GM23338 (cell line): ENCODE measurements around the gene RAD51B. TPM values are rescaled to one million over a fixed set of nuclear protein-coding genes. Genes with fewer than 3 reads are reported as not detected.

ENCODE experiments used
- ATAC-seq: fragments of 200-7000 bp; cut with Tn5 transposase; 3 replicates; pipeline ENCODE4 v1.9.1; 2020
- DNase-seq: peaks from one replicate; pipeline ENCODE4 v3.0.0-alpha.2; 2015; ENCODE audit warnings: low spot score
- H2AFZ ChIP-seq: fragments of 200-600 bp; sonication (generic); 2 replicates; pipeline ENCODE4 v1.8.0; 2016; ENCODE audit warnings: antibody characterized with exemption, mild to moderate bottlenecking, moderate library complexity
- H3F3A ChIP-seq: fragments of 200-600 bp; sonication (generic); replicated peaks from 2 replicates; pipeline ENCODE4 v1.8.0; 2017; ENCODE audit warnings: antibody characterized with exemption, mixed run types, low read depth
- H3K27ac ChIP-seq: fragments of 200-600 bp; sonication (generic); 2 replicates; pipeline ENCODE4 v1.6.1; 2016; ENCODE audit warnings: low read depth
- H3K27me3 ChIP-seq: fragments of 200-600 bp; sonication (generic); 2 replicates; pipeline ENCODE4 v1.8.0; 2016; ENCODE audit warnings: mild to moderate bottlenecking, mixed run types, moderate library complexity; ENCODE audit not compliant: insufficient read depth
- H3K36me3 ChIP-seq: fragments of 200-600 bp; sonication (generic); 2 replicates; pipeline ENCODE4 v1.8.0; 2016; ENCODE audit warnings: mild to moderate bottlenecking; ENCODE audit not compliant: insufficient read depth
- H3K4me1 ChIP-seq: fragments of 200-600 bp; sonication (generic); 2 replicates; pipeline ENCODE4 v1.8.0; 2016; ENCODE audit warnings: mild to moderate bottlenecking, moderate library complexity; ENCODE audit not compliant: insufficient read depth
- H3K4me2 ChIP-seq: fragments of 200-600 bp; sonication (generic); 2 replicates; pipeline ENCODE4 v1.7.1; 2017; ENCODE audit warnings: mixed run types
- H3K4me3 ChIP-seq: fragments of 200-600 bp; sonication (generic); 2 replicates; pipeline ENCODE4 v1.6.1; 2016; ENCODE audit warnings: mixed run types
- H3K79me2 ChIP-seq: fragments of 200-600 bp; sonication (generic); replicated peaks from 2 replicates; pipeline ENCODE4 v1.8.0; 2017; ENCODE audit warnings: mild to moderate bottlenecking; ENCODE audit not compliant: insufficient read depth
- H3K9me2 ChIP-seq: fragments of 200-600 bp; sonication (generic); 2 replicates; pipeline ENCODE4 v1.8.0; 2017; ENCODE audit not compliant: insufficient read depth
- H4K20me1 ChIP-seq: fragments of 200-600 bp; sonication (generic); replicated peaks from 2 replicates; pipeline ENCODE4 v1.8.0; 2017; ENCODE audit warnings: mild to moderate bottlenecking; ENCODE audit not compliant: insufficient read depth
- H3K27ac Mint-ChIP-seq: 2 replicates; pipeline ENCODE4 v1.8.0; 2020; ENCODE audit warnings: inconsistent platforms, mild to moderate bottlenecking, moderate library complexity, mixed read lengths
- H3K27me3 Mint-ChIP-seq: 3 replicates; pipeline ENCODE4 v1.8.0; 2022; ENCODE audit warnings: low read depth, mild to moderate bottlenecking, moderate library complexity, mixed read lengths, inconsistent platforms; ENCODE audit not compliant: insufficient read depth, poor library complexity
- H3K36me3 Mint-ChIP-seq: 3 replicates; pipeline ENCODE4 v1.8.0; 2021; ENCODE audit warnings: low read depth, mild to moderate bottlenecking, inconsistent platforms, moderate library complexity, mixed read lengths
- H3K4me1 Mint-ChIP-seq: 3 replicates; pipeline ENCODE4 v1.8.0; 2020; ENCODE audit warnings: mild to moderate bottlenecking, inconsistent platforms, mixed read lengths
- H3K4me3 Mint-ChIP-seq: 3 replicates; pipeline ENCODE4 v1.8.0; 2021; ENCODE audit warnings: moderate library complexity, mild to moderate bottlenecking, inconsistent platforms, mixed read lengths
- H3K9me3 Mint-ChIP-seq: 3 replicates; pipeline ENCODE4 v1.8.0; 2020; ENCODE audit warnings: moderate library complexity, mild to moderate bottlenecking, inconsistent platforms, mixed read lengths
- CREB1 ChIP-seq: fragments of 250-450 bp; sonication (Bioruptor Pico); IDR thresholded peaks from 2 replicates; pipeline ENCODE4 v1.5.0; 2020; ENCODE audit warnings: low read depth, mild to moderate bottlenecking, moderate library complexity
- CTCF ChIP-seq, 2 experiments: fragments of 200-600 bp in 1 of 2; sonication (generic) in 1 of 2; conservative IDR thresholded peaks; 2 replicates each; pipeline versions ENCODE4 v1.5.1 to v1.6.1; 2016 to 2017; ENCODE audit warnings: antibody characterized with exemption in 2 of 2, low read depth in 2 of 2, mild to moderate bottlenecking in 2 of 2, moderate library complexity in 1 of 2
- ETS1 ChIP-seq: IDR thresholded peaks from 2 replicates; pipeline ENCODE4 v1.6.1; 2016; ENCODE audit warnings: antibody characterized with exemption
- EZH2 ChIP-seq: fragments of 200-600 bp; sonication (generic); IDR thresholded peaks from one replicate; pipeline ENCODE4 v1.8.0; 2017; ENCODE audit warnings: antibody characterized with exemption, mild to moderate bottlenecking, low read depth; ENCODE audit not compliant: unreplicated experiment
- EZH2phosphoT487 ChIP-seq: fragments of 200-600 bp; sonication (generic); IDR thresholded peaks from one replicate; pipeline ENCODE4 v1.8.1; 2018; ENCODE audit warnings: antibody characterized with exemption; ENCODE audit not compliant: unreplicated experiment
- JUNB ChIP-seq: IDR thresholded peaks from one replicate; pipeline ENCODE4 v1.6.1; 2016; ENCODE audit warnings: antibody characterized with exemption; ENCODE audit not compliant: unreplicated experiment
- NANOG ChIP-seq: IDR thresholded peaks from 2 replicates; pipeline ENCODE4 v1.6.1; 2016; ENCODE audit warnings: antibody characterized with exemption, borderline replicate concordance
- POLR2AphosphoS5 ChIP-seq: IDR thresholded peaks from 2 replicates; pipeline ENCODE4 v1.6.1; 2016; ENCODE audit warnings: antibody characterized with exemption, low read depth
- REST ChIP-seq: IDR thresholded peaks from one replicate; pipeline ENCODE4 v1.6.1; 2018; ENCODE audit warnings: antibody characterized with exemption; ENCODE audit not compliant: unreplicated experiment
- STAT1 ChIP-seq: IDR thresholded peaks from one replicate; pipeline ENCODE4 v1.6.1; 2016; ENCODE audit warnings: antibody characterized with exemption; ENCODE audit not compliant: unreplicated experiment
- ZNF114 ChIP-seq: fragments of 250-450 bp; sonication (Bioruptor Pico); IDR thresholded peaks from 2 replicates; pipeline ENCODE4 v1.5.0; 2020; ENCODE audit warnings: mild to moderate bottlenecking, moderate library complexity
- ZNF331 ChIP-seq: fragments of 250-450 bp; sonication (Bioruptor Pico); IDR thresholded peaks from 2 replicates; pipeline ENCODE4 v1.5.0; 2020; ENCODE audit warnings: low read depth, mild to moderate bottlenecking, moderate library complexity
- polyA plus RNA-seq: library from polyadenylated mRNA; unstranded; fragments of >200 nt; fragmentation: Nextera tagmentation; extraction: Ambion mirVana; gene quantifications from 2 replicates; pipeline ENCODE4 v1.2.1, GENCODE V29; 2016
- total RNA-seq: library from RNA; depleted of rRNA; stranded (reverse); fragments of >200 nt; shearing (Covaris generic); gene quantifications from 2 replicates; pipeline ENCODE4 v1.2.3, GENCODE V29; 2014
- TF ChIP-seq, protein P1 (sequence below): fragments of 250-450 bp; sonication (Bioruptor Pico); IDR thresholded peaks from 2 replicates; pipeline ENCODE4 v1.5.0; 2020; ENCODE audit warnings: mild to moderate bottlenecking, moderate library complexity

RAD51B gene
- total and polyA plus RNA-seq, 2 experiments from 2014 or later, result 15.7 to 29.1 TPM

GRCh38 chr14:68394118-68394763, 574.7 kb downstream of the RAD51B start:
- H3K27me3 Mint-ChIP-seq, result no peaks in the 10 kb centered on the region
- H3K36me3 Mint-ChIP-seq, result no peaks in the 10 kb centered on the region
- TF ChIP-seq POLR2AphosphoS5 (no peak), STAT1 (no peak), NANOG (no peak), CREB1 (CRISPR knock-in tag) (no peak), EZH2phosphoT487 (no peak), ZNF114 (no peak), EZH2 (no peak), REST (no peak), CTCF (conservative IDR thresholded peaks at IDR 0.05; ENCODE audit: low read depth in 2 of 2) (no peak), ETS1 (no peak), ZNF331 (CRISPR knock-in tag) (no peak), JUNB (no peak)
- TF ChIP-seq, protein P1, sequence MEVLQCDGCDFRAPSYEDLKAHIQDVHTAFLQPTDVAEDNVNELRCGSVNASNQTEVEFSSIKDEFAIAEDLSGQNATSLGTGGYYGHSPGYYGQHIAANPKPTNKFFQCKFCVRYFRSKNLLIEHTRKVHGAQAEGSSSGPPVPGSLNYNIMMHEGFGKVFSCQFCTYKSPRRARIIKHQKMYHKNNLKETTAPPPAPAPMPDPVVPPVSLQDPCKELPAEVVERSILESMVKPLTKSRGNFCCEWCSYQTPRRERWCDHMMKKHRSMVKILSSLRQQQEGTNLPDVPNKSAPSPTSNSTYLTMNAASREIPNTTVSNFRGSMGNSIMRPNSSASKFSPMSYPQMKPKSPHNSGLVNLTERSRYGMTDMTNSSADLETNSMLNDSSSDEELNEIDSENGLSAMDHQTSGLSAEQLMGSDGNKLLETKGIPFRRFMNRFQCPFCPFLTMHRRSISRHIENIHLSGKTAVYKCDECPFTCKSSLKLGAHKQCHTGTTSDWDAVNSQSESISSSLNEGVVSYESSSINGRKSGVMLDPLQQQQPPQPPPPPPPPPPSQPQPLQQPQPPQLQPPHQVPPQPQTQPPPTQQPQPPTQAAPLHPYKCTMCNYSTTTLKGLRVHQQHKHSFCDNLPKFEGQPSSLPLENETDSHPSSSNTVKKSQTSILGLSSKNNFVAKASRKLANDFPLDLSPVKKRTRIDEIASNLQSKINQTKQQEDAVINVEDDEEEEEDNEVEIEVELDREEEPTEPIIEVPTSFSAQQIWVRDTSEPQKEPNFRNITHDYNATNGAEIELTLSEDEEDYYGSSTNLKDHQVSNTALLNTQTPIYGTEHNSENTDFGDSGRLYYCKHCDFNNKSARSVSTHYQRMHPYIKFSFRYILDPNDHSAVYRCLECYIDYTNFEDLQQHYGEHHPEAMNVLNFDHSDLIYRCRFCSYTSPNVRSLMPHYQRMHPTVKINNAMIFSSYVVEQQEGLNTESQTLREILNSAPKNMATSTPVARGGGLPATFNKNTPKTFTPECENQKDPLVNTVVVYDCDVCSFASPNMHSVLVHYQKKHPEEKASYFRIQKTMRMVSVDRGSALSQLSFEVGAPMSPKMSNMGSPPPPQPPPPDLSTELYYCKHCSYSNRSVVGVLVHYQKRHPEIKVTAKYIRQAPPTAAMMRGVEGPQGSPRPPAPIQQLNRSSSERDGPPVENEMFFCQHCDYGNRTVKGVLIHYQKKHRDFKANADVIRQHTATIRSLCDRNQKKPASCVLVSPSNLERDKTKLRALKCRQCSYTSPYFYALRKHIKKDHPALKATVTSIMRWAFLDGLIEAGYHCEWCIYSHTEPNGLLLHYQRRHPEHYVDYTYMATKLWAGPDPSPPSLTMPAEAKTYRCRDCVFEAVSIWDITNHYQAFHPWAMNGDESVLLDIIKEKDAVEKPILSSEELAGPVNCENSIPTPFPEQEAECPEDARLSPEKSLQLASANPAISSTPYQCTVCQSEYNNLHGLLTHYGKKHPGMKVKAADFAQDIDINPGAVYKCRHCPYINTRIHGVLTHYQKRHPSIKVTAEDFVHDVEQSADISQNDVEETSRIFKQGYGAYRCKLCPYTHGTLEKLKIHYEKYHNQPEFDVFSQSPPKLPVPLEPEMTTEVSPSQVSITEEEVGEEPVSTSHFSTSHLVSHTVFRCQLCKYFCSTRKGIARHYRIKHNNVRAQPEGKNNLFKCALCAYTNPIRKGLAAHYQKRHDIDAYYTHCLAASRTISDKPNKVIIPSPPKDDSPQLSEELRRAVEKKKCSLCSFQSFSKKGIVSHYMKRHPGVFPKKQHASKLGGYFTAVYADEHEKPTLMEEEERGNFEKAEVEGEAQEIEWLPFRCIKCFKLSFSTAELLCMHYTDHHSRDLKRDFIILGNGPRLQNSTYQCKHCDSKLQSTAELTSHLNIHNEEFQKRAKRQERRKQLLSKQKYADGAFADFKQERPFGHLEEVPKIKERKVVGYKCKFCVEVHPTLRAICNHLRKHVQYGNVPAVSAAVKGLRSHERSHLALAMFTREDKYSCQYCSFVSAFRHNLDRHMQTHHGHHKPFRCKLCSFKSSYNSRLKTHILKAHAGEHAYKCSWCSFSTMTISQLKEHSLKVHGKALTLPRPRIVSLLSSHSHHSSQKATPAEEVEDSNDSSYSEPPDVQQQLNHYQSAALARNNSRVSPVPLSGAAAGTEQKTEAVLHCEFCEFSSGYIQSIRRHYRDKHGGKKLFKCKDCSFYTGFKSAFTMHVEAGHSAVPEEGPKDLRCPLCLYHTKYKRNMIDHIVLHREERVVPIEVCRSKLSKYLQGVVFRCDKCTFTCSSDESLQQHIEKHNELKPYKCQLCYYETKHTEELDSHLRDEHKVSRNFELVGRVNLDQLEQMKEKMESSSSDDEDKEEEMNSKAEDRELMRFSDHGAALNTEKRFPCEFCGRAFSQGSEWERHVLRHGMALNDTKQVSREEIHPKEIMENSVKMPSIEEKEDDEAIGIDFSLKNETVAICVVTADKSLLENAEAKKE, result no peak
- H3K27ac ChIP-seq, result no peak overlapping the region; the same call in 1 of the 2 replicates
- 0 out of 2 replicates have a peak overlapping the region, but pooled peaks have one; percentile 4 for H2AFZ ChIP-seq
- H3K9me2 ChIP-seq, result peaks cover 6% of the 10 kb centered on the region; the same call in 1 of the 2 replicates
- peaks cover 23% of the 10 kb centered on the region for H3K4me1 ChIP-seq
- no peak overlapping the region for H3K4me3 ChIP-seq
- DNase-seq (no peak), ATAC-seq (peak; percentile 9; the same call in 1 of the 3 replicates)
- no peaks in the 10 kb centered on the region for H3K79me2 ChIP-seq
- peak overlapping the region; percentile 10; the same call in 1 of the 2 replicates for H3K4me2 ChIP-seq
- H3K9me3 Mint-ChIP-seq, result no peaks in the 10 kb centered on the region
- no peaks in the 10 kb centered on the region for H3K27me3 ChIP-seq
- peaks cover 39% of the 10 kb centered on the region for H3K4me1 Mint-ChIP-seq
- H3K36me3 ChIP-seq, result no peaks in the 10 kb centered on the region
- H3K4me3 Mint-ChIP-seq, result no peak overlapping the region
- no peak overlapping the region for H3K27ac Mint-ChIP-seq
- 0 out of 2 replicates have a peak, but pooled peaks cover 6% of the 10 kb centered on the region for H3F3A ChIP-seq
- no peaks in the 10 kb centered on the region for H4K20me1 ChIP-seq
